Measurements from ENCODE around the gene HFE. TPM values are rescaled to one million over a fixed set of nuclear protein-coding genes. Genes with fewer than 3 reads are reported as not detected.
A peak's percentile ranks its signal among the peaks of the same experiment; 100 is the strongest.

HFE gene
- total and polyA plus RNA-seq, 2 of the 13 experiments (the other 11 are each of a cell fraction or from before 2014, with no cell fraction given) = 3.7 to 6.3 TPM

DNA sequence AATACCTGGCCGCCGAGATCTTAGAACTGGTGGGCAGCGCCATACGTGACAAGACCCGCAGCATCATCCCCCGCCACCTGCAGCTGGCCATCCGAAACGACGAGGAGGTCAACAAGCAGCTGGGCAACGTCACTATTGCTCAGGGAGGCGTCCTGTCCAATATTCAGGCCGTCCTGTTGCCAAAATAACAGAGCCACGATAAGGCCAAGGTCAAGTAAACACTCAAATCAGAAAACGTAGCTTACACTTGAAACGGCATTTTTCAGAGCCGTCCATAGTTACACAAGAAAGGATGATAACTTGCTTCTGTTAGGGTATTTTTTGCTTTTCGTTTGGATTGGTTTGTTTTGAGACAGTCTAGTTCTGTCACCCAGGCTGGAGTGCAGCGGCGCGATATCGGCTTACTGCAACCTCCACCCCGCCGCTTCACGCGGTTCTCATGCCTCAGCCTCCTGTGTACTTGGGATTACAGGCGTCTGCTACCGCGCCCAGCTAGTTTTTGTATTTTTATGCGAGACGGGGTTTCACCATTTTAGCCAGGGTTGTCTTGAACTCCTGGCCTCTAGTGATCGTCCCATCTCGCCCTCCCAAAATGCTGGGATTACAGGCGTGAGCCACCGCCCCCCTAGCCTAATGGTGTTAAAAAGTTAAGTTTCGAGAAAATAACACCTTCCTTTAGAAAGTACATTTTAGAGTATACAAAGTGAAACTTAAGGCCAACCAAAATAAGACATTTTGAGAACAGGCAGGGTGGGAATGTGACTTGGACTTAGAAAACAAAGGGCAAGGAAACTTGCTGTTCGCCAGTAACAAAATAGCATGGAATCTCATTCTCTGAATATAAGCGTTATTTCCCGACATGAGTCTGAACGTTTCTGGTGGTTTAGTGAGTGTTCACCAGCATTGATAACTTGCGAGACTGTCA, 42.8 kb upstream of the HFE start (continued):
- TF ChIP-seq ZNF878 (CRISPR knock-in tag; IDR thresholded peaks at IDR 0.05) (peak; percentile 43; the same call in 1 of the 2 replicates), RFX3 (CRISPR knock-in tag; IDR thresholded peaks at IDR 0.05) (no peak), MED1 (CRISPR knock-in tag; IDR thresholded peaks at IDR 0.05) (peak; percentile 81; the same call in 1 of the 2 replicates), SP4 (CRISPR knock-in tag; IDR thresholded peaks at IDR 0.05) (no peak), SIN3A (IDR thresholded peaks at IDR 0.05; ENCODE audit: borderline replicate concordance, low read depth, low read length) (0 out of 2 replicates have a peak, but pooled peaks have one; percentile 69), ZBTB10 (CRISPR knock-in tag; IDR thresholded peaks at IDR 0.05; ENCODE audit: borderline replicate concordance) (0 out of 2 replicates have a peak, but pooled peaks have one; percentile 47), HMGXB3 (CRISPR knock-in tag; IDR thresholded peaks at IDR 0.05; ENCODE audit: borderline replicate concordance) (no peak; the same call in 1 of the 2 replicates), ZBTB7A (CRISPR knock-in tag; IDR thresholded peaks at IDR 0.05) (no peak), ZNF616 (CRISPR knock-in tag; IDR thresholded peaks at IDR 0.05; ENCODE audit: low read depth) (no peak), RAD21 (CRISPR knock-in tag; IDR thresholded peaks at IDR 0.05) (0 out of 2 replicates have a peak, but pooled peaks have one; percentile 16), ZNF33B (CRISPR knock-in tag; IDR thresholded peaks at IDR 0.05) (no peak), FOXO1 (CRISPR knock-in tag; IDR thresholded peaks at IDR 0.05) (peak; percentile 44; the same call in 1 of the 2 replicates), SRY (CRISPR knock-in tag; IDR thresholded peaks at IDR 0.05) (peak; percentile 20; the same call in 1 of the 2 replicates), ZBTB2 (CRISPR knock-in tag; IDR thresholded peaks at IDR 0.05; ENCODE audit: low read depth) (no peak), RBM39 (IDR thresholded peaks at IDR 0.05; ENCODE audit: low read depth, low read length, poor library complexity, severe bottlenecking) (no peak), ZNF274 (CRISPR knock-in tag; IDR thresholded peaks at IDR 0.05) (no peak; the same call in 1 of the 2 replicates), ZZZ3 (CRISPR knock-in tag; IDR thresholded peaks at IDR 0.05; ENCODE audit: borderline replicate concordance) (no peak), ZNF704 (CRISPR knock-in tag; IDR thresholded peaks at IDR 0.05; ENCODE audit: borderline replicate concordance) (no peak)
